IPS DF 19.7 (cell line): Measurements from ENCODE around the gene TULP3.

ENCODE experiments used
- DNase-seq: peaks from one replicate; pipeline ENCODE4 v3.0.0-alpha.2; 2013; ENCODE audit warnings: low read depth, low spot score

Gene TULP3

DNA sequence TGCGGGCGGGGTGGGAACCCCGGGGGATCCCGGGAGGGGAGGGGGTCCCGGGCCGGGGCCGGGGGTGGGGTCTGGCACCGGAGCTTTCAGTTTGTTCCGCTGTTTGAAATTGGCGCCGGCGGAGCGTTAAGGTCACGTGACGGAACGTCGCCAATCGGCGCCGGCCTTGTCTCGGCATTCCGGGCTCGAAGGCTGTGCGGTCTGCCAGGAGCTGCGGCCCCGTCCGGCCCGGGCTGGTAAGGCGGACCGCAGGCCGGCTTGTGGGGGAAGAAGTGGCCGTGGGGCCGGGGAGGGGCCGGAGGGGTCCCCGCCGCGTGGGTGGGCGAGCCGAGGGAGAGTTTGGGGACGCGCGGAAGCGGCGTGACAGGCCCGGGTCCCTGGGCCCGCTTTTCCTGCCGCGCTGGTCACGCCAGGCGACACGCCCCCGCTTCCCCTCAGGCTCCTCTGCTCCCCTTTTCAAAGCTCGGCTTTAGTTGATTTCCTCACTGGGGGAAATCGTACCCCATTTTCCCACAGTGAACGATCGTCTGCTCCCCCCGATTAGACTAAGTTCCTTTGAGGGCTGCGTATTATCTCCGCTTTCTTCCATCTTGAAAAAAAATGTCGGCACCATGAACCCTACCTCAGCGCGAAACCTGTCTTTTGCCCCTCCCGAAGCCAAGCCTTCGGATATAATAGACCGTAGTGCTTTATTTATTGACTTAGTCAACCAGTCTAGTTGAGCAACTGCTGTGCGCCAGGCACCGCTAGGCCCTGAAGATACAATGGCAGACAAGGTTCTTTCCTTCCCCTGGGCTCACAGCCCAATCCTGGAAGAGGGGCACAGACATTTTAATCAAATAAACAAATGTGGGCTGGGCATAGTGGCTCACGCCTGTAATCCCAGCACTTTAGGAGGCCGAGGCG lies 13.4 kb upstream of the TULP3 start, which contains the start of the genes FOXM1 and RHNO1:
Gene FOXM1, minus strand, starts transcription at position 128 of the 906 bp plus-strand sequence. CDS start 2,696 bp downstream, outside the sequence.
Gene RHNO1, plus strand, starts transcription at position 177 of the 906 bp plus-strand sequence. CDS start 8,144 bp downstream, outside the sequence.
- no peak for DNase-seq

DNA sequence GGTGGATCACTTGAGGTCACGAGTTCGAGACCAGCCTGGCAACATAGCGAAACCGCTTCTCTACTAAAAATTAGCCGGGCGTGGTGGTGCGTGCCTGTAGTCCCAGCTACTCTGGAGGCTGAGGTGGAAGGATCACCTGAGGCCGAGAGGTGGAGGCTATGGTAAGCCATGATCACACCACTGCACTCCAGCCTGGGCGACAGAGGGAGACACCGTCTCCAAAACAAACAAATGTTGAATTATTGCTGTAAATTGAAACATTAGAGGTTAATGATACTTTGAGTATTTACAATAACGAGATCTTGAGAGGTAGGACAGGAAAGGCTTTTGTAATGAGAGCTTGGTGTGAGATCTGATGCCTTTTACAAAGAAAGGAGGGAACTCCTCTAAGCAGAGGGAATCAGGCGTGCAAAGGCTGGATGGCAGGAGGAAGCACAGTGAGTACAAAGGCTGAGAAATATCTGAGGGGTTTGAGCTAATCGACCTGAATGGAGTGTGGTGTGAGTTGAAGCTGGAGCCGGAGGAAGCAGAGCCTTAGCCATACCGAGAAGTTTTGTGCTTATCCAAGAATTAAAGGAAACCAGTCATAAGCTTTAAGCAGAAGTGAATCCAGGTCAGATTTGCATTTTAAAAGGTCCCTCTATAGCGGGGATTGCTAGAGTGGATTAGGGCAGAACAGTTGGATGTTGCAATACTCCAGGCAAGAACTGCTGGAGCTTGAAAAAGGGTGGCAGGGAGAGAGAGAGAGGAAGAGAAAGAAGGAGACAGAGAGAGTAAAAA lies 12.5 kb upstream of the TULP3 start:
- no peak for DNase-seq

DNA sequence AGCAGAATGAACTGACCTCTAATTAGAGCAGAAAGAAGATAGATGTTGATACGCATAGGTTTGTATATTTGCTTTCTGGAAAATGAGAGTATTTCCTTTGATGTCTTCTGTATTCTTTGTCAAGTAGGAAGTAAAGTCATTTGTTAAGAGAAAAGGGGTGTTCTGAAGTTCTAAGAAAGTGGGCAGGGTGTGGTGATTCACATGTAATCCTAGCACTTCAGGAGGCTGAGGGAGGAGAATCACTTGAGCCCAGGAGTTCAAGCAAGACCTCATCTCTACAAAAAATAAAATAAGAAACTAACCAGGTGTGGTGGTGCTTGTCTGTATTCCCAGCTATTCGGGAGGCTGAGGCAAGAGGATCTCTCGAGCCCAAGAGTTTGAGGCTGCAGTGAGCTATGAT lies 10.8 kb upstream of the TULP3 start:
- no peak for DNase-seq

DNA sequence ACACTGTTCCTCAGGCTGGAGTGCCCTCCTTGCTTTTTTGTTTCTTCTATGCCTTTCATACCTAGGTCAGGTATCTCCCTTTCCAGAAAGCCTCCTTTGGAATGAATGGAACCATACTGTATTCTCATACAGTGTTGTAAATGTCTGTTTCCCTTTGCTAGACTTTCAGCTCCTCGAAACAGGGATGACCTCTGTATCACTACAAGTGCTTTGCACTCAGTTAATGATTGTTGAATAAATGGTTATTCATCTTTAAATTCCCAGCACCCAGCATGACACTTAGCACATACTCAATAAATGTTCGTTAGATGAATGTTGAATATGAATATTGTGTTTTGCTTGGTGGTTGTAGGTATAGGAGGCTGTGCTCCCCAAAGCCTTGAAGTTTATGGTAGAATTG lies 5.9 kb upstream of the TULP3 start:
- no peak for DNase-seq

DNA sequence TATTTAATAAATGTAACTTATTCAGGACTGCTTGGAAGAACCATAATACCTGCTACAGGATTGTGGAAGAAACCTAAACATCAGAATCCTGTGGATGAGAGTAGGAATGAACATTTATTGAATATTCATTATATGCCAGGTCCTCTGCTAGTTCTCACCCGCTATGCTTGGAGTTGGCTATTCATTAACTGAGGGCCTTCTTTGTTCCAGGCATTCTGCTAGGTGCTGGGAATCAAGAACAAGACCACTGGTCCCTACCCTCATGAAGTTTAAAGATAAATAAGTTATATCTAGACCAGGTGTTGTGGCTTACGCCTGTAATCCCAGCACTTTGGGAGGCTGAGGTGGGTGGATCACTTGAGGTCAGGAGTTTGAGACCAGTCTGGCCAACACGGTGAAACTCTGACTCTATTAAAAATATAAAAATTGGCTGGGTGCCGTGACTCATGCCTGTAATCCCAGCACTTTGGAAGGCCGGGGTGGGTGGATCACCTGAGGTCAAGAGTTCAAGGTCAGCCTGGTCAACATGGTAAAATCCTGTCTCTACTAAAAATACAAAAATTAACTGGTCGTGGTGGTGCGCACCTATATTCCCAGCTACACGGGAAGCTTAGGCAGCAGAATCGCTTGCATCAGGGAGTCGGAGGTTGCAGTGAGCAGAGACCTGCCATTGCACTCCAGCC lies 3.8 kb upstream of the TULP3 start:
- no peak for DNase-seq

DNA sequence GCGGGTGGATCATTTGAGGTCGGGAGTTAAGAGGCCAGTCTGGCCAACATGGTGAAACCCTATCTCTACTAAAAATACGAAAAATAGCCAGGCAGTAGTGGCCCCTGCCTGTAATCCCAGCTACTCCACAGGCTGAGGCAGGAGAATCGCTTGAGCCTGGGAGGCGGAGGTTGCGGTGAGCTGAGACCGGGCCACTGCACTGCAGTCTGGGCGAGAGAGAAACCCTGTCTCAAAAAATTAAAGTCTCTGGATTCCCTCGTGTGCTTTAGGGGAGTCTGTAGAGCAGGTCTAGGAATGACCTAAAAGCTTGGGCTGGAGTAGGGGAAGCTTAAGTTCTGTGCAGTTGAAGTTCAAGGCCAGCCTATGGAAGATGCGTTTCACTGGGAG lies 697 bp upstream of the TULP3 start:
- DNase-seq: no peak

DNA sequence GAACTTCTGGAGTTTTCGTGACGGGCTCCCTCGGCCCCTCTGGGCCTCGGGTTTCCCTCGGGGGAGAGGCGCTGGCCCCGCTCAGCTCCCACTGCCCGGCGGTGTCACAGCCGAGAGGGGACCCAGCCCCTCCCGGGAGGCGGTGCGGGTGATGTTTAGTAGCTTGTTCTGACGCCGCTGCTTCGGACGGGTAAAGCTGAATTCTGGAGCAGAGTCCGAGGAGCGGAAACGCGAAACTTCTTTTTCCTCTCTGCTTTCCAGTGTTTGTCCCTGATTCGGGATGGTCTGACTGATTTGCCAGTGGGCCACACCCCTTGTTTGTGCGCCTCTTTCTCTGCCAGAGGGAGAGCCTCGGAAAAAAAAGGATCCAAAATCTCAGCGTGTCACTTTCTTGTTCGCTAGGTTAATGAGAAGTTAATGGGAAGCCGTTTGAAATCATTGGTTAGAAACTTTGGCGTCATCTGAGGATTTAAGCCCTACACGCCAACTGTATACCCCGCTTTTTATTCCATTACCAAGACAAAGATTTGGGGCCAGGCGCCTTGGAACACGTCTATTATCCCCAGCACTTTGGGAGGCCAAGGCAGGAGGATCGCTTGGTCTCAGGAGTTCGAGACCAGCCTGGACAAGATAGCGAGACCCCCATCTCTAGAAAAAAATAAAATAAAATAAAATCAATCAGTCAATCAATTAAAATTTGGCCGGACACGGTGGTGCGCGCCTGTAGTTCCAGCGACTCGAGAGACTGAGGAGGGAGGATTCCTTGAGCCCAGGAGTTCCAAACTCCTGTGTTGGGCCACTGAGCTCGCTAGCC lies 756 bp downstream of the TULP3 start:
- no peak for DNase-seq

DNA sequence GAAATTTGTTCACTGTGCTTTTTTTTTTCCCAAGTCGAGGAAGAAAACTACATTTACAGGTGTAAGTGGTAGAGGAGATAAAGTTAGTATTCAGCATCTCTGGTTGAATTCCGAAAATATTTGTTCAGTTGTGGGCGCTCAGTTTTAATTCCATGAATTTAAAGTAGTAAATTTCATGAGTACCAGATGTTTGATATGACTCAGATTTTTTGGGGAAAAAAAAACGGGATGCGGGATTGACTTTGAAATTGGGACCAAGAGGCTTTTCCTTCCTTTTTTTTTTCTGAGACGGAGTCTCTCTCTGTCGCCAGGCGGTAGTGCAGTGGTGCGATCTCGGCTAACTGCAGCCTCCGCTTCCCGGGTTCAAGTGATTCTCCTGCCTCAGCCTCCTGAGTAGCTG lies 1.6 kb downstream of the TULP3 start:
- no peak for DNase-seq

DNA sequence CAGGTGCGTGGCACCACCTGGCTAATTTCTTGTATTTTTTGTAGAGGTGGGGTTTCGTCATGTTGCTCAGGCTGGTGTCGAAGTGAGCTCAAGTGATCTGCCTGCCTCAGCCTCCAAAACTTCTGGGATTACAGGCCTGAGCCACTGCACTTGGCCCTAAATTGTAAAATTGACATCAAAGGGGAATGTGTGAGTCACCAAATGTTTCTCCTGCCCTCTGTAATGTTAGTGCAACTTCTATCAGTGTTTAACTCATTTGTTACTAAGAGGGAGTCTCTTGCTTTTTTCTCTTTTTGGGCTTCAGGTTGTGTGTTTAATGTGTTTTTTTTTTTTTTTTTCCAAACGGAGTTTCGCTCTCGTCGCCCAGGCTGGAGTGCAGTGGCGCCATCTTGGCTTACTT lies 2.3 kb downstream of the TULP3 start:
- no peak for DNase-seq

DNA sequence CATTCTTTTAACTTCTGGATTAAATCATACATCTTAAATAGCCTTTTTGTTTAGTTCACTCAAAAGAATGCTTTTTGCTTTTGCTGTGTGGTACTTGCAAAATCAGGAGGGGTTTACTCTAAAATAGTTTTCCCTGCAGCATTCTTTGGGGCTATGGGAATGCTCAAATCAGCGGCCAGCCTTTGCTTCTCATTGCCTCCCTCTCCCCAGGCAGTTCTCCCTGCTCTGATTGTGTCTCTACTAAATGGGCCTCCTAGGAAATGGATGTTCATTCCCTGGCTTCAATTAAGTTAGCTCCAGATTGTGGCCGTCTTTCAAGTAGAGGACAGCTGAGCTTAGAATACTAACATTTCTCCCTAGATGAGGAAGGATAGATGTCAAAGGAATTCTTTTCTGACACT lies 4.4 kb downstream of the TULP3 start:
- no peak for DNase-seq

DNA sequence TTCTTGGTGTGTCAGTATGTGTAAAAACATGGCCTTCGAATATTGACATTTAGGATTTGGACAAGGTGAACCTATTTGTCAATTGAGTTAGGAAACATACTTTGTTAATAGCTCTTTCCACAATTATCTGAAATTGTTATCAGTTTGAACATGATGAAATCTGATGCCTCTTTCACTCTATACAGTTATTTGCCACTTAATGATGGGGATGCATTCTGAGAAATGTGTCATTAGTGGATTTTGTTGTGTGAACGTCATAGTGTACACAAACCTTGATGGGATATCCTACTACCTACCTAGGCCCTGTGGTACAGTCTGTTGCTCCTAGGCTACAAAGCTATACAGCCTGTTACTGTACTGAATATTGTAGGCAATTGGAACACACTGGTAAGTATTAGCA lies 4.8 kb downstream of the TULP3 start:
- no peak for DNase-seq

DNA sequence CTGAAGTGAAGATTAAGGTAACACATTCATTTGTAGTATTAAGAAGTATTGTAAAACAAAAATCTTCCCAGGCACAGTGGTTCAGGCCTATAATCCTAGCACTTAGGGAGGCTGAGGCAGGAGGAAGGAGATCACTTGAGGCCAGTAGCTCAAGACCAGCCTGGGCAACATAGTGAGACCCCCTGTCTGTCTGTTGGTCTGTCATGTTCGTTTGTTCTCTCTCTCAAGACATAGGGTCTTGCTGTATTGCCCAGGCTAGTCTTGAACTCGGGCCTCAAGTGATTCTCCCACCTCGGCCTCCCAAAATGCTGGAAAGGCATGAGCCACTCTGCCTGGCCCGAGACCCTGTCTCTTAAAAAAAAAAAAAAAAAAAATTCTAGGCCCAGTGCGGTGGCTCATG lies 6.7 kb downstream of the TULP3 start:
- DNase-seq: no peak

DNA sequence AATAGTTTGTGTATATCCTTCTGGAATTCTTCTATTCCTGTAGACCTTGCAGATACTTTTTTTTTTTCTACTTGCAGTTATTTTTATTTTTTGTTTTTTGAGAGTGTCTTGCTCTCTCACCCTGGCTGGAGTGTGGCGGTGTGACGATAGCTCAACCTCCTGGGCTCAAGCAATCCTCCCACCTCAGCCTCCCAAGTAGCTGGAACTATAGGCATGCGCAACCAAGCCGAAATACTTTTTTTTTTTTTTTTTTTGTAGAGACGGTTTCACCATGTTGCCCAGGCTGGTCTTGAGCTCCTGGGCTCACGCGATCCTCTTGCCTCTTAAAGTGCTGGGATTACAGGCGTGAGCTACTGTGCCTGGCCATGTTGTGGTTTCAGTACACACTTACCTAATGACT lies 10.0 kb downstream of the TULP3 start:
- no peak for DNase-seq

DNA sequence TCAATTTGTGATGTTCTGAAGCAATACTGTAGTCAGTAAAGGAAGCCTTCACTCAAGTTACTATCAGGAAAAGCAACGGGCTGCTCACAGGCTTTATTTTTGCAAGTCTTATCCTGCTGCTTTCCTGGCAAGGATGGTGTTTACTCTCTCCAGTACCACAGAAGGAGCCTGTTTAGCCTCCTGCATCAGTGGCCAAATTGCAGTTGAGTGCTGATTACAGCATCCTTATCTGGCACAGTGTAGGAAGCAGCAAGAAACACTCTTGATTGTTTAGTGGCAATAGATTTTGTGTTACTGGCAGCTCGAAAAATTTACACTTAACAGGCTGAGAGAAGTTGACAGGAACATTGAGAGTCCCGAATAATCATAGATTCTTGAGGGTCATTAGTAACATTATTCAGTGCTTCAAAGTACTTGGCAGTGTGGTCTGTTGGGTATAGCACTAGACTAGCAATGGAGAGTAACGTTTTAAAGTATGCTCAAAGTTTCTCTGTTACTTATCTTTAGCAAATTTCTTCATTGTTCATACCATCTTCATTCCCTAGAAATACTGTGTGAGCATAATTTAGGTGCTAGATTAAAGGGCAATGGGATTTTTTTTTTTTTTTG lies 11.7 kb downstream of the TULP3 start:
- no peak for DNase-seq

DNA sequence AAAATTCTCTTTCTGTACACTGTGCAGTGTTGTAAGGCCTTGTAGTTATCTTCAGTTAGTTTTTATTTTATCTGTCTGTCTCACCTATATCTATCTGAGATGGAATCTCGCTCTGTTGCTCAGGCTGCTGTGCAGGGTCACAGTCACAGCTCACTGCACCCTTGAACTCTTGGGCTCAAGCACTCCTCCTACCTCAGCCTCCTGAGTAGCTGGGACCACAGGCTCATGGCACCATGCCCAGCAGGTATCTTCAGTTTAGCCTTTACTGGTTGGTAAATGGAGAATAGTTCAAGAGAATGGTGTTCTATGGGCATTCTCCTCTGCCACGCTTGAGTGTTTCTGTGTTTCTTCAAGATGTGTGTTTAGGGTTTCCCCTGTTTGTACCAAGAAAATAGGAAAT lies 13.6 kb downstream of the TULP3 start:
- DNase-seq: no peak

DNA sequence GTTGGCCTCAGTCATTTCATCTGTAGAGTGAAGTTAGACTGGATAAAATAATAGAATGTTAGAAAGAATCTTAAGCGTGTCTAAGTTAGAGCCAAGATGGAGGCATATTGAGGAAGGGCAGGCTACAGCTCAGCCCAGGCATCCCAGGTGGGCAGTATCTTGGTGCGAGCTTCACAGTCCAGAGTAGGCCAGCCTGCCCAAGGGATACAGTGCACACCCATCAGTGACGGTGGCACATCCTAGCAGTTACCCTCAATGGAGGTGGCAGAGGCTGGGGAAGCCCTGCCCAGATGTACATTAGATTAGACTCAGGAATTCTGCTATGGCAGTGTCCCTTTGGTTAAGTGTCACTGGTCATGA lies 21.5 kb downstream of the TULP3 start:
- no peak for DNase-seq

DNA sequence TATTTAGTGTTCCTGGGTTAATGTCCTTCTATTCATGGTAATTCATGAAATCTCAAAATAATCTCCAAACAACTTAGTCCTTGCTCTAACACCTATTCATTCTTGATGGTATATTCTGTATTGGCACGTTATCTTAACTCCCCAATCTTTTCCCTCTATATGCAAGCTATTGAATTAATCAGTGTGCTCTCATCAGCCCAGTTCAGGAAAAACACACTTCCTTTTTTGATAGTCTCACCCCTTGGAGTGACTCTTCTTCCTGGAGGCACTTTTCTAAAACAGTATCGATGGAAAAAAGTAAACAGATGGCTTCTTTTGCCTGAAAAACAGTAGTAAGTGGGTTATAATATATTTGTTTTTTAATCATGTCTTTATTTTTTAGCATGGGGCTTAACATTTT lies 28.6 kb downstream of the TULP3 start:
- no peak for DNase-seq

DNA sequence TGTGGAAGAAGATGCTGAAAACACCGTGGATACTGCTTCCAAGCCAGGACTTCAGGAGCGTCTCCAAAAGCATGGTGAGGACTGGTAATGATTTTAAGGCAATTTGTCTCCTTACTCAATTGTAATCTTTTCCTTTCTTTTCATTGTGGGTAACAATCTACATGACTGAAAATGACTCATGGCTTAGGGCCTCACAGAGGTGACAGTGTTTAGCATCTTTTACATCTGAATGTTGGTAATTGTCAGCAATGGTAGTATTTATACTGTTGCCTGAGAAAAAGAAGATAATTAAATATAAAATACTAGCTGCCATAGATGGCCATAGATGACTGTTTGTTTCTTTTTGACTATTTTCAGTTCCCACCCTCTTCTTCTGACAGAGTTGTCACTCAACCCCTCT lies 31.6 kb downstream of the TULP3 start:
- DNase-seq: no peak

DNA sequence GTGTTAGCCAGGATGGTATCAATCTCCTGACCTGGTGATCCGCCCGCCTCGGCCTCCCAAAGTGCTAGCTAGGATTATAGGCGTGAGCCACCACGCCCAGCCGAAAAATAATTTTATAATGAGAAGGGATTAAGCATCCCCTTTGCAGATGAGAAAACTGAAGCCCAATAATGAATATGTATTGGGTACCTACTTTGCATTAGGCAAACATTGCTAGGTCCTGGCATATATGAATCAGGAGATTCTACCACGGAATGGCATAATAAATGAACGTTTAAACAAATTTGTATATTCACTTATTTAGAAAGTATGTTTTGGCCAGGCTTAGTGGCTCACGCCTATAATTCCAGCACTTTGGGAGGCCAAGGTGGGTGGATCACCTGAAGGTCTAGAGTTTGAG lies 32.4 kb downstream of the TULP3 start:
- no peak for DNase-seq

DNA sequence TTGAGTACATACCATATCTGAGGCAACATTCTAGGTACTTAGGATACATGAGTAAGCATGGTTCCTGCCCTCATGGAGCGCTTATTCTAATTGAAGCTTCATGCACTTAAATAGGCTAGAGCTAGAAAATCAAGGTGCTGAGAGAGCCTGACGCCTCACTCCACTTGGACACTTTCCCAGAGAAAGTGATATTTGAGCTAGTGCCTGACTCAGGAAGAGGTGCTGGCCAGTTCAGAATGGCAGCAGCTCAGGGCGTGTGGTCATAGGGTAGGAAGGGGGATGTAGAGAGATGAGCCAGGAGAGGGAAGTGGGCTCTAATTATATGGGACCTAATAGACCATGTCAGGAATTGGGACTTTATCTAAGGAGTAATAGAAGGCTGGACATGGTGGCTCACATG lies 33.3 kb downstream of the TULP3 start:
- no peak for DNase-seq
